ENCODE results near the gene PLEK2. TPM values are rescaled to one million over a fixed set of nuclear protein-coding genes. Genes with fewer than 3 reads are reported as not detected.
"Not testable (repeated sequence)": the region's sequence is repeated elsewhere in the genome, so short reads cannot be mapped to it uniquely, and the experiment has no call there.

Gene PLEK2
- total RNA-seq, 1 donor, result 2.5 TPM

GRCh38 chr14:67410313-67410712 lies 1.7 kb downstream of the PLEK2 start:
- H3K9me3 ChIP-seq (ENCODE audit: low read depth, low read length), result no peaks in the 10 kb centered on the region
- no peak overlapping the region for H3K27ac ChIP-seq (ENCODE audit: low read depth, low read length)
- H3K4me1 ChIP-seq (ENCODE audit: insufficient read depth, low read length), result peaks cover 8% of the 10 kb centered on the region
- TF ChIP-seq CTCF (IDR thresholded peaks at IDR 0.05; ENCODE audit: extremely low read depth, low read depth, low read length), result no peak
- no peaks in the 10 kb centered on the region for H3K79me2 ChIP-seq (ENCODE audit: insufficient read depth, low read length)
- H3K4me3 ChIP-seq (ENCODE audit: insufficient read depth, low read length), result no peak overlapping the region
- no peaks in the 10 kb centered on the region for H3K36me3 ChIP-seq (ENCODE audit: insufficient read depth, low read length)
- H3K4me2 ChIP-seq (ENCODE audit: insufficient read depth, low read length), result no peak overlapping the region
- H3K27me3 ChIP-seq (ENCODE audit: insufficient read depth, low read length), result no peaks in the 10 kb centered on the region
- peak; percentile 43 for DNase-seq (ENCODE audit: insufficient read length, low spot score, missing footprints)
- H4K20me1 ChIP-seq (ENCODE audit: insufficient read depth, low read length), result no peaks in the 10 kb centered on the region
- H2AFZ ChIP-seq (ENCODE audit: low read length), result no peak overlapping the region

- no peak for TF ChIP-seq CTCF (IDR thresholded peaks at IDR 0.05; ENCODE audit: extremely low read depth, low read depth, low read length)
Measured at GRCh38 chr14:67409461-67409860, 2.5 kb downstream of the PLEK2 start.

GRCh38 chr14:67408122-67408801 lies 3.7 kb downstream of the PLEK2 start:
- not testable (repeated sequence) for H3K4me1 ChIP-seq (ENCODE audit: insufficient read depth, low read length); H3K27ac ChIP-seq (ENCODE audit: low read depth, low read length); H3K4me3 ChIP-seq (ENCODE audit: insufficient read depth, low read length); DNase-seq (ENCODE audit: insufficient read length, low spot score, missing footprints); H3K4me2 ChIP-seq (ENCODE audit: insufficient read depth, low read length); H3K79me2 ChIP-seq (ENCODE audit: insufficient read depth, low read length); H3K27me3 ChIP-seq (ENCODE audit: insufficient read depth, low read length); H3K36me3 ChIP-seq (ENCODE audit: insufficient read depth, low read length); H2AFZ ChIP-seq (ENCODE audit: low read length); H3K9me3 ChIP-seq (ENCODE audit: low read depth, low read length); H4K20me1 ChIP-seq (ENCODE audit: insufficient read depth, low read length)

More at GRCh38 chr14:67409461-67409860, 2.5 kb downstream of the PLEK2 start:
- peak; percentile 19 for DNase-seq (ENCODE audit: insufficient read length, low spot score, missing footprints)
- Histone ChIP-seq H3K4me1 (ENCODE audit: insufficient read depth, low read length) (peaks cover 8% of the 10 kb centered on the region), H4K20me1 (ENCODE audit: insufficient read depth, low read length) (no peaks in the 10 kb centered on the region), H3K4me3 (ENCODE audit: insufficient read depth, low read length) (no peak overlapping the region), H3K9me3 (ENCODE audit: low read depth, low read length) (no peaks in the 10 kb centered on the region), H3K36me3 (ENCODE audit: insufficient read depth, low read length) (no peaks in the 10 kb centered on the region), H3K4me2 (ENCODE audit: insufficient read depth, low read length) (no peak overlapping the region), H3K27ac (ENCODE audit: low read depth, low read length) (no peak overlapping the region), H3K27me3 (ENCODE audit: insufficient read depth, low read length) (no peaks in the 10 kb centered on the region), H2AFZ (ENCODE audit: low read length) (no peak overlapping the region), H3K79me2 (ENCODE audit: insufficient read depth, low read length) (no peaks in the 10 kb centered on the region)

- Histone ChIP-seq H2AFZ (ENCODE audit: low read length) (no peak overlapping the region), H3K4me3 (ENCODE audit: insufficient read depth, low read length) (no peak overlapping the region), H4K20me1 (ENCODE audit: insufficient read depth, low read length) (no peaks in the 10 kb centered on the region), H3K4me2 (ENCODE audit: insufficient read depth, low read length) (no peak overlapping the region), H3K36me3 (ENCODE audit: insufficient read depth, low read length) (no peaks in the 10 kb centered on the region), H3K4me1 (ENCODE audit: insufficient read depth, low read length) (no peaks in the 10 kb centered on the region), H3K27me3 (ENCODE audit: insufficient read depth, low read length) (no peaks in the 10 kb centered on the region), H3K9me3 (ENCODE audit: low read depth, low read length) (no peaks in the 10 kb centered on the region), H3K79me2 (ENCODE audit: insufficient read depth, low read length) (no peaks in the 10 kb centered on the region), H3K27ac (ENCODE audit: low read depth, low read length) (no peak overlapping the region)
- DNase-seq (ENCODE audit: insufficient read length, low spot score, missing footprints), result no peak
- no peak for TF ChIP-seq CTCF (IDR thresholded peaks at IDR 0.05; ENCODE audit: extremely low read depth, low read depth, low read length)
Measured at GRCh38 chr14:67405771-67406170, 6.2 kb downstream of the PLEK2 start.
